NCI-H524 (cell line): ENCODE data around the gene ARMC2.
"Not testable (repeated sequence)": the region's sequence is repeated elsewhere in the genome, so short reads cannot be mapped to it uniquely, and the experiment has no call there.

ENCODE experiments used
- DNase-seq, 2 experiments: peaks; one replicate each; lab custom pipeline; 2025; lab: John Stamatoyannopoulos, UW

The ARMC2 gene

DNA sequence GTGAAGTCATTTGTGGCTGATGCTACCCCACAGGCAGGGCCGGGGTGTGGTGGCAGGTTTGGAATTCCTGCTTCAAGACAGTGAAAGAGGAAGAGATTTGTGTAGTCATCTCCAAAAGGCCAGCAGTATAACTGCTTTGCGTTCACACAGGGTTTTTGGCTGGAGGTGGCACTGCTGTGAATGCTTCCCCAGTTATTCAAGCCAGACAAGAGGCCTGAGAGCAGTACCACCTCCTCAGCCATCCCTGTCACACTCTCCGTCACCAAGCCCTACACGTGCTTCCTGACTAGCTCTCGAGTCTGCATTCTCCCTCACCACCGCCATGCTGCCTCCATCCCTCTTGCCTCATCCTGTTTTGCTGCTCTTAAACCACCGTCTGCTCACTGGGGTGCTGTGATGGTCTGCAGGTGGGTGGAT is 23.9 kb downstream of the ARMC2 start:
- no peak for DNase-seq

DNA sequence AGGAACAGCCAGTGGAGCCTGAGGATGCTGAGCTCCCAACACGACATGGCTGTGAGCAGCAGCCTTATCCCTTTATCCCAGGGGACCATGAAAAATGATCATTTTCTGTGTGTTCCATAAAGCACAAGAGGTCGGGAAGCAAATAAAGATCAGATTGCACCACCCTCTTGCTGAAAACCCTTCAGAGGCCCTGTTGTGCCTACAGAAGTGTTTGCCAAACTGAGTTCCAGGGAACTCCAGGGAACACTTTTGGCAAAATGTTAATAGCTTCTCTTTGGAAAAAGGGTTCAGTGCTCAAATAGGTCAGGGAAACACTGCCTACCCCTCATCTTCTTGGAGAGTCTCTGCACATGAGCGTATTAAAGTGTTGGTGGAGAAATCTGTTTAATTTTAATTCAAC is 24.4 kb downstream of the ARMC2 start:
- no peak for DNase-seq

DNA sequence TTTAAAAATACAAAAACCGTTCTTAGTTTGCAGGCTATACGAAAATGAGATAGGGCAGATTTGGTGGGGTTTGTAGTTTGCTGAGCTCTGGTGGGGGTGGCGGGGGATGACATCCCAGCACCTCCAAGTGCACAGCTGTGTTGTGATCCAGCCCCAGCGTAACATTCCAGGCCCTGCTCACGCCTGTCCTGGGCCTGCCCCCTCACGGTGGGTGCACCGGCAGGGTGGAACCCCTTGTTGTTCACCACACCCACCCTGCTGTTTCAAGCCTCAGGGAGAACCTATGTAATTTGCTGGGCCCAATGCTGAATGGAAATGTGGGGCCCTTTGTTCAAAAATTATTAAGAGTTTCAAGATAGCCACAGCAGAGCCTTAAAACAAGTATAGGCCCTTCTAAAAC is 25.0 kb downstream of the ARMC2 start:
- DNase-seq = no peak

DNA sequence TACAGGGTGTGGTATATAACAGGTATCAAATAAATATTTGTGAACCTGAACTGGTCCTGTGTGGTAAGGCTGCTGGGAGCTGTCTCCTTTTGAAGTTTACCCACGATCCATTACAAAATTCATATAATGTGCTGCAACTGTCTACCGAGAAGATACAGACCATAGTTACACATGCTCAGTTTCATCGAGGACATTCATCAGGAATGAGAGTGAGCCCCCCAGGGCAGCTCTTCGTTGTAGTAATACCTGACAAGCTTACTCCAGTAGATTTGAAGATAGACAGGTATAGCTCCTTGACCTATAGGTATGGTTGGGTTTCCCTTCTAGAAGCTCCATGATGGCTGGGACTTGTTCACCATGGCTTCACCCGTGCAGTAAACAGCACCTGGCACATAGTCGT is 25.7 kb downstream of the ARMC2 start:
- DNase-seq = no peak

DNA sequence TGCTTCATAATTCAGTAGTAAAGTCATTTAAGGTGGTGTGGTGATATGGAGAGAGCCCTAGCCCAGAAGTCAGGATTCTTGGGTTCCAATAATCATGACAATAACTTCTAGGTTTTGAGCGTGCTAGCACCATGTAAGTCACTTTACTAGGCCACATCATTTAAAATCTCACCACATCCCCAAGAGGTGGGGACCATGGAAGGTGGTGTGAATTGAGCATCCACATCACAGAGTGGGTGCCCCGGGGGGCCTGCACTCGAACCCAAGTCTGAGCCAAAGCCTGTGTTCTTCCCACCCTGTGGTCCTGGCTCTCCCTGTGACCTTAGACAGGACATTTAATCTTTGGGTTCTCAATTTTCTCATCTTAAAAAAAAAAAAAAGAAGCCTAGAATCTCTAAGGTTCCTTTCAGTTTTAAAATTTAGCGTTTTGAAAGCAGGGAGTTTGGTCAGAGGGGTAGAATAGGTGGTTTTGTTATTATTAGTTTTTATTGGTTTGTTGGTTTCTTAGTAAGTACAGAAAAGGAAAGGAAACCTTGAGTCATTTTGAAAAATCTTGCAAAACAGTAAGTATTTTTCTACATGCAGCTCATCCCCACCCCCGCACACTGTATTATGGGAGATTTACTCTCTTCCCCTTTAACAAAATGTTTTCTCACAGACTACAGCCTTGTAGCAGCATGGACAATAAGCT is 26.4 kb downstream of the ARMC2 start:
- no peak for DNase-seq

DNA sequence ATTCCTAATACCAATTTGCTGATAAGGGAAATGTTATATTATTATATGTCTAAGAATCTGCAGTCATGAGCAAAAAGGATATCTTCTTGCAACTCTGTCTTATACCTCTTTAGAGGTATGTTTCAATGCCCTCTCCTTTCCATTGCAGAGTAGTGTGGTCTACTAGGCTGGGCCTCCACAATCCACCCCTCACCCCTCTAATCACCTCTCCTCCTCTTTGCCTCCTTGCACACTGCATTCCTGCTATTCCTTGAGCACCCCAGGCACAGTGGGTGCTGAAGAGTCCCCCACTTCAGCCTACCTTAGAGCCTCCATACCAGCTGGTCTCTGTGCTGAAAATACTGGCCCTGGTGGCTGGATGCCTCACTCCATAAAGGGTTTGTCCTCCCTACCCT is 26.9 kb downstream of the ARMC2 start:
- no peak for DNase-seq

DNA sequence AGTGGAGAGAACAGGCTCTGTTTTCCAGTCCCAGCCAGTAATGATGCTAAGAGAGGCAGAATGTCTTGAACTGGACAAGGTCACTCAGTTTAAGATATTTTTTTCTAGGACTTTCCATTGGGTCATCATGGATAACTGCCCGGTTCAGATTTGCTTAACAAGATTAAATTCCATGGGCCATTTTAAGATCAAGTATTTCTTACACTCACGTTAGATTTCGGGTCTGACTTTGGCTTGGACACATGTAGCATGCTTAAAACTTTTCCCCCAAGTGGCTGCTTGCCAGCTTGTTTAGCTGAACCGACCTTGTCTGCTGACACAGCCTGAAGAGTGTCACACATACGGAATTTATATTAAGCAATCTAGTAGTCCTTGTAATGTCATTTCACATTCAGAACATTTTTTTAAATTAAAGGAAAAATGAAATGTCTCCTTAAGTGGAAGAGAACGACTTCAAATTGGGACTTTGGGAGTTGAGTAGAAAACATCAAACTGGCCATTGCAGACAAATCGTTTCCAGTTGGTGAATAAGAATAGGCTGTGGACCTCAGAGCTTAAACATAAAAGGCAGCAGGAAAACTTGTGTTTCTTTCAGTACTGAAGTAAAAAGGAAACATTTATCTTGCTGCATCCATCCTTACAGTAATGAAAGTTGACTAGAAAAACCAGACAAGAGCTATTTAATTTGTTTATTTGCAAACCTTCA is 29.0 kb downstream of the ARMC2 start:
- DNase-seq = no peak

DNA sequence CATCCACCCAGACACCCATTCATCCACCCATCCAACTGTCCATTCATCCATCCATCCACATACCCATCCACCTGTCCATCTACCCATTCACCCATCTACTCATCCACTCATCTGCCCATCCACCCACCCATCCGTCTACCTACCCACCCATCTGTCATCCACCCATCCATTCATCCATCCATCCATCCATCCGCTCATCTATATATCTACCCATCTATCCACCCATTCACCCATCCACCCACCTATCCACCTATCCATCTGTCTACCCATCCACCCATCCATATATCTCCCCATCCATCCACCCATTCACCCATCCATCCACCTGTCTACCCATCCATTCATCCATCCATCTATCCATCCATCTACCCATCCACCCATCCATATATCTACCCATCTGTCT is 30.7 kb downstream of the ARMC2 start:
- no peak for DNase-seq

GRCh38 chr6:108883172-108883571 is 35.0 kb downstream of the ARMC2 start:
- no peak for DNase-seq

- no peak for DNase-seq
These were observed 36.2 kb downstream of the ARMC2 start for GRCh38 chr6:108884211-108885059.

- DNase-seq = no peak
These were observed 39.8 kb downstream of the ARMC2 start for GRCh38 chr6:108888052-108888451.

DNA sequence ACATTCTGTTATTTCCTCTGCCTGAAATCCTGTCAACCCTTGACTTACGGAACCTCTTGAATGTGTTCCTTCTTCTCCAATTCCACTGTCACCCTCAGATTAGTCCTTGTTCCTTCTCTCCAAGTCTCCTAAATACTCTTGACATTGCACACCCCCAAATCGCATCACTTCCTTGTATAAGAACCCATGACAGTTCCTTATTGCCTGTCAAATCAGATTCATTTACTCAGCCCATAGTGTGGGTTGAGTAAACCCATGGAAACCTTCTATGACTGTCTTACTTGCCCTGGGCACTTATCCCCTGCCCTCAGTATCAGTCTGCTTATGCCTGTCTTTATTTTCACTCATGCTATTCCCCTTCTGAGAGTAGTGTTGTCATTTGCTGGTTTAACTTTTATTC is 40.5 kb downstream of the ARMC2 start:
- no peak for DNase-seq

DNA sequence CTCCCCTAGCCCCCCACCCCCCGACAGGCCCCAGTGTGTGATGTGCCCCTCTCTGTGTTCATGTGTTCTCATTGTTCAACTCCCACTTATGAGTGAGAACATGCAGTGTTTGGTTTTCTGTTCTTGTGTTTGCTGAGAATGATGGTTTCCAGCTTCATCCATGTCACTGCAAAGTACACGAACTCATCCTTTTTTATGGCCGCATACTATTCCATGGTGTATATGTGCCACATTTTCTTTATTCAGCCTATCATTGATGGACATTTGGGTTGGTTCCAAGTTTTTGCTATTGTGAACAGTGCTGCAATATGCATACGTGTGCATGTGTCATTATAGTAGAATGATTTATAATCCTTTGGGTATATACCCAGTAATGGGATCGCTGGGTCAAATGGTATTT is 42.7 kb downstream of the ARMC2 start:
- not testable (repeated sequence) for DNase-seq

DNA sequence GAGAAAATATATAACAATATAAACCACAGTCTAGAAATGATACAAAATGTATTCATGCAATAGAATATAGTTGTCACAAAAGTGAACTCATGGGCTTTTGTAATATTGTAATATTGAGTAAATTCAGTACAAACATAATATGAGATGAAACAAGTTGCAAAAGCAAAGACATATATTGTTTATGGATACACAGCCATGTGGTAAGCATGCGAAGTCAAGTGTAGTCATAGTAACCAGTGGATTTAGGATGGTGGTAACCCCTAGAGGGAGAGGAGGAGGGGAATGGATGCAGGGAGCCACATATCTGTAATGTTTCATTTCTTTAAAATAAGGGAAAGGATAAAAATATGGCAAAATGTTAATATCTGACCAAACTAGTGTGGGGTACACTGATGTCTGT is 47.3 kb downstream of the ARMC2 start:
- DNase-seq = no peak

DNA sequence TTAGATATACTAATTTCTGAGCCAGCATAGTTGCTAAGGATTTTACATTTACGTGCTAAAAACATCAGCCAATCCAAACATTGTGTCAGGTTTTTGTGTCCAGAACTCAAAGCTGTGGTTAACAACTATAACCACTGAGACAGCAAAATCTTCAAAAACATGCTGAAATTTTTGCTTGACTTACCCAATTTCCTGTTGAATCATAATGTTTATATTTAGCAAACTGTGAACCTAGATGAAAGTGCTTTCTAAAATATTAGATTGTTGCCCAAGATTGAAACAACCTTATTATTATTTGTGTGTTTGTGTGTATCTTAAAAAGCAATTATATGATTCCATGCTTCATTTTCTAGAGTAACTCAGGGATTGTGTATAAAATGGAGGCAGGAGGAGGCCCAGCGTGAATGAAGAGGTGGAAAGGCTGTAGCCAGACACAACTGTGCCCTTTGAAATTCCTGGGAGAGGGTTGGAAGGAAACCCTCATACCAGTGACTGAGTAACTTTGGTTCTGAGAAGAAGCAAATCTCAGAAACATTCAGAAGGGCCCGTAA is 48.0 kb downstream of the ARMC2 start:
- DNase-seq = no peak

DNA sequence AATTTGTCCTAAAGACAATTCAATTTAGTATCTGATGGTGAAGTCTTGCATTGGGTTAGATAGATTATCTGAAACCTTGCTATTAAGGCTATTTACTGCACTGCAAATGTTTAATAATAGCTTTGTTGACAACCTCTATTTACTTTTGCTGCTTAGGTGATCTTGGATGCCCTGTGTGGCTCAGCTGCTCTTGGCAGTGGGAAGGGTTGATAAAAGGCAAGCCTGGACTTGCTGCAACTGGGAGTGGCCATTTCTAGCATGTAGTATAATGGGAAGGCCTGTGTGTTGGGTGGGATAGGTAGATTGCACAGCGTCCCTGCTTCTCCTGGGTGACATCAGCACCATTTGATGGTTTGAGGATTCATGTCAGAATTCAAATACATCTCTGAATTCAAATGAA is 49.1 kb downstream of the ARMC2 start:
- no peak for DNase-seq

DNA sequence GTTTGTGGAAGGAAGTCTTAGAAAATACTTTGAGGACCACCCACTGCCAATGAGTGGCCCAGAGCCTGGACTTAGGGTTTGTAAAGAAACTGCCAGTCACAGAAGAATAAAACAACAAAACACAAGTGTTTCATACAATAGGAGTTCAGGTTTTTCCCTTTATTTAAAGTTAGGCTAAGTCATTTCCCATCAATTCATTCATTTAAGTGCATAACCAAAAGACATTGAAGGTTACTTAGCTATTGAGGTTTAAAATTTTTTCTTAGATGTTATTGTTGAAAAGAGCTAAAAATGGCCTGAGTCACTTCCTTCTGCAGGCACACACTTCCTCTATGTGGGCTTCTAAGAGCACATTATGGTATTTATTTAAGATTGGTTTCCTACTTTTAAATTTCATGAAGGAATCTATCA is 54.2 kb downstream of the ARMC2 start:
- DNase-seq = no peak

- no peak for DNase-seq
These were observed 55.6 kb downstream of the ARMC2 start for GRCh38 chr6:108903796-108904195.

- DNase-seq = no peak
These were observed 56.5 kb downstream of the ARMC2 start for GRCh38 chr6:108904741-108905140.

DNA sequence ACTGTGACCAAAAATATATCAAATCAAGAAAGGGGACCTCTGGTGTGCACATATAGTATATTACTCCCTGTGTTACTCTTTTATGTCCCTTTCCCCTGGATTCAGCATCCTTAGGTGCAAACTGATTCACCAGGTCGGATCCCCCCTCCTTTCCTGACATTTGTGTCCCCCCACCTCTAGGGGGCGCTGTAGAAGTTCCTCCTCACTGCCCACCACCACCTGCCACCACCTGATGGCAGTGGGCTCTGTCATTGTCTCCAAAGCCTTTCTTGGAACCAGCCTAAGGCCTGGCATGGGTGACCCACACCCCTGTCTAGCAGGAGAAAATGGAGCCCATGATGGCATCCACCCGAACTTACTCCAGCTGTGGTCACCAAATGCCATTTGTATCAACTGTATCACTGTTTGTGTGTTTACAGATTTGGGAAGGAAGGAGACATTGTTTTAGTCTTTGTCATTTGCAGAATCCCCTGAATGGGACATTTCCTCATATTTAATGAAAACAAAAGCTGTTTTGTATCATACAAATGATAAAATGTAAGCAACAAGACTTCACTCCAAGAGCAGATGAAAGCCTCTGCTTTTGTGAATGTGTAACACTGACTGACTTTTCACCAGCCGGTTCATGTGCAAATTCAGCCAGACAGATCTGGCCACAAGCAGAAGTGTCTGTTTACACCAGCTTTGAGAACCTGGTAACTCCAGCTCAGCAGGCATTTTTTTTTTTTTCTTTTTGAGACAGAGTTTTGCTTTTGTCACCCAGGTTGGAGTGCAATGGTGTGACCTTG is 66.2 kb downstream of the ARMC2 start:
- DNase-seq = peak in 1 of 2 experiments; percentile 14

GRCh38 chr6:108915258-108915657 is 67.0 kb downstream of the ARMC2 start:
- DNase-seq = no peak
